ENCODE results near the gene NEURL1.

DNA sequence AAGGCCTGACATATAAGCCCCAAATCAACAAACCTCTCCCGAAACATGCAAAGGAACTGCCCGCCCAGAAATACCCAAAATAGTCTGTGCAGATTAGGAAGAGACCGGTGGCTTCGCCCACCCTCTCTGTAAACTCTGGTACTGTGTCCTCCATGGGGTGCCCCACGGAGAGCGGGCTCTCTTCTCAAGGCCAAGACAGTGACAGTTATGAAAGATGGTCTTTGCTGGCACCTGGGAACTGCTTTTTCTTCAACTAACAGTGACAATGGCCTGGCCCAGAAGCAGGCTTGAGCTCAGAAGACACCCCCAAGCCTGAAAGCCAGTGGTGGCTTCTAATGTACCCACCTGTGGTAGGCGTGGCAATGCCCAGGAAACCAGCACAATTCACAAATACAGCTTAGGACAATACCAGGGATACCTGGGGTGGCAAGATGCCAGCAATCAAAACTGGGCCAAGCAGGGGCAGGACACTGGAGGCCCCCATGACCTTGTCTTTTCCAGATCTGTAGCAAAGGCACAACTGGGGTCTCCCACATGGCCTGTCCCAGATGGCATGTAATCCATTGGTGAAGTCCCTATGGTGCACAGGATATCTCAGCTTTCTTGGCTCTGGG, 107.6 kb downstream of the NEURL1 start:
- TF ChIP-seq POLR2A (IDR thresholded peaks at IDR 0.05; ENCODE audit: low read length) = no peak
- no peak for TF ChIP-seq GATA1 (IDR thresholded peaks at IDR 0.05; ENCODE audit: low read depth, low read length)

Data from erythroblast (primary cell).